ENCODE results near the gene SDF4.

Gene SDF4

DNA sequence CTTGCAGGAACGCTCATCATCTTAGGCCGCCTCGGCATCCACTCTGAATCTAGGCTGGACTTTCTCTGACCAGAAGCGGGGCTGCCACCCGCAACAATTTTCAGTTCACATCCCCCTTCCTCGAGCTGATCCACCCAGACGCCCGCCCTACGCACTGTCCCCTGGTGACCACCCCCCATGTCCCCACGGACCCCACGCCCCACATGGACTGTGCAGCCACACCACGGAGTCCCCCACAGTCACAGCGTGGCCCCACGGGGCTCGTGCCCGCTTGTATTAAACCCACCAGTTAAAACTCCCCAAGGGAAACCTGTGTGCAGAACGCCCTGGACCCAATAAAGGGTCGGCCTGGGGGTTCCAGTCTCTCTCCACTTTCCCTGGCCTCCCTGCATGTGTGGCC is 27.7 kb upstream of the SDF4 start:
- Histone ChIP-seq H3K79me2 (ENCODE audit: low read length) (peaks cover 11% of the 10 kb centered on the region; the same call in 1 of the 2 replicates), H3K27ac (ENCODE audit: low read length) (no peak overlapping the region), H3K4me3 (ENCODE audit: low read length) (no peak overlapping the region), H3K4me1 (ENCODE audit: low read length) (peaks cover 9% of the 10 kb centered on the region; the same call in 1 of the 2 replicates), H3K9me3 (ENCODE audit: insufficient read depth, low read length) (no peaks in the 10 kb centered on the region), H2AFZ (ENCODE audit: low read depth, low read length) (no peak overlapping the region), H3K4me2 (ENCODE audit: low read length) (no peak overlapping the region), H3K9ac (ENCODE audit: low read length) (no peak overlapping the region), H4K20me1 (ENCODE audit: insufficient read depth, low read length) (peaks cover 12% of the 10 kb centered on the region), H3K27me3 (ENCODE audit: low read depth, low read length) (no peaks in the 10 kb centered on the region), H3K36me3 (replicated peaks; ENCODE audit: low read depth, low read length) (peaks cover 45% of the 10 kb centered on the region)
- TF ChIP-seq, protein P1, sequence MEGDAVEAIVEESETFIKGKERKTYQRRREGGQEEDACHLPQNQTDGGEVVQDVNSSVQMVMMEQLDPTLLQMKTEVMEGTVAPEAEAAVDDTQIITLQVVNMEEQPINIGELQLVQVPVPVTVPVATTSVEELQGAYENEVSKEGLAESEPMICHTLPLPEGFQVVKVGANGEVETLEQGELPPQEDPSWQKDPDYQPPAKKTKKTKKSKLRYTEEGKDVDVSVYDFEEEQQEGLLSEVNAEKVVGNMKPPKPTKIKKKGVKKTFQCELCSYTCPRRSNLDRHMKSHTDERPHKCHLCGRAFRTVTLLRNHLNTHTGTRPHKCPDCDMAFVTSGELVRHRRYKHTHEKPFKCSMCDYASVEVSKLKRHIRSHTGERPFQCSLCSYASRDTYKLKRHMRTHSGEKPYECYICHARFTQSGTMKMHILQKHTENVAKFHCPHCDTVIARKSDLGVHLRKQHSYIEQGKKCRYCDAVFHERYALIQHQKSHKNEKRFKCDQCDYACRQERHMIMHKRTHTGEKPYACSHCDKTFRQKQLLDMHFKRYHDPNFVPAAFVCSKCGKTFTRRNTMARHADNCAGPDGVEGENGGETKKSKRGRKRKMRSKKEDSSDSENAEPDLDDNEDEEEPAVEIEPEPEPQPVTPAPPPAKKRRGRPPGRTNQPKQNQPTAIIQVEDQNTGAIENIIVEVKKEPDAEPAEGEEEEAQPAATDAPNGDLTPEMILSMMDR (IDR thresholded peaks at IDR 0.05; ENCODE audit: low read depth, low read length) = no peak
- TF ChIP-seq EZH2phosphoT487 (IDR thresholded peaks at IDR 0.05; ENCODE audit: low read depth) = no peak

DNA sequence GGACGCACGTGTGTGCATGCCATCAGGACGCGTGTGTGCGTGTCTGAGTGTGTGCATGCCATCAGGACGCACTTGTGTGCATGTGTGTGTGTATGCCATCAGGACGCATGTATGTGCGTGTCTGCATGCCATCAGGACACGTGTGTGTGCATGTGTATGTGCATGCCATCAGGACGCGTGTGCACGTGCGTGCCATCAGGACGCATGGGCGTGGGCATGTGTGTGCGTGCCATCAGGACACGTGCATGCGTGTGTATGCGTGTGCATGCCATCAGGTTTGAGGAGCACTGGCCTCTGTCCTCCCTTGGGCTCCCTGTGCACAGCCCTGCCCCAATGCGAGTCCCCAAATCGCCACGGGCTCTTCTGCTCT is 27.3 kb upstream of the SDF4 start:
- H3K27ac ChIP-seq (ENCODE audit: low read length) = no peak overlapping the region
- no peak overlapping the region for H3K4me2 ChIP-seq (ENCODE audit: low read length)
- peaks cover 12% of the 10 kb centered on the region for H4K20me1 ChIP-seq (ENCODE audit: insufficient read depth, low read length)
- TF ChIP-seq, protein P1 (IDR thresholded peaks at IDR 0.05; ENCODE audit: low read depth, low read length) = no peak
- TF ChIP-seq EZH2phosphoT487 (IDR thresholded peaks at IDR 0.05; ENCODE audit: low read depth) = no peak
- H3K79me2 ChIP-seq (ENCODE audit: low read length) = peaks cover 11% of the 10 kb centered on the region; the same call in 1 of the 2 replicates
- H3K9ac ChIP-seq (ENCODE audit: low read length) = no peak overlapping the region
- peaks cover 45% of the 10 kb centered on the region for H3K36me3 ChIP-seq (replicated peaks; ENCODE audit: low read depth, low read length)
- no peaks in the 10 kb centered on the region for H3K27me3 ChIP-seq (ENCODE audit: low read depth, low read length)
- H2AFZ ChIP-seq (ENCODE audit: low read depth, low read length) = no peak overlapping the region
- H3K4me3 ChIP-seq (ENCODE audit: low read length) = no peak overlapping the region
- no peaks in the 10 kb centered on the region for H3K9me3 ChIP-seq (ENCODE audit: insufficient read depth, low read length)
- peaks cover 9% of the 10 kb centered on the region; the same call in 1 of the 2 replicates for H3K4me1 ChIP-seq (ENCODE audit: low read length)

DNA sequence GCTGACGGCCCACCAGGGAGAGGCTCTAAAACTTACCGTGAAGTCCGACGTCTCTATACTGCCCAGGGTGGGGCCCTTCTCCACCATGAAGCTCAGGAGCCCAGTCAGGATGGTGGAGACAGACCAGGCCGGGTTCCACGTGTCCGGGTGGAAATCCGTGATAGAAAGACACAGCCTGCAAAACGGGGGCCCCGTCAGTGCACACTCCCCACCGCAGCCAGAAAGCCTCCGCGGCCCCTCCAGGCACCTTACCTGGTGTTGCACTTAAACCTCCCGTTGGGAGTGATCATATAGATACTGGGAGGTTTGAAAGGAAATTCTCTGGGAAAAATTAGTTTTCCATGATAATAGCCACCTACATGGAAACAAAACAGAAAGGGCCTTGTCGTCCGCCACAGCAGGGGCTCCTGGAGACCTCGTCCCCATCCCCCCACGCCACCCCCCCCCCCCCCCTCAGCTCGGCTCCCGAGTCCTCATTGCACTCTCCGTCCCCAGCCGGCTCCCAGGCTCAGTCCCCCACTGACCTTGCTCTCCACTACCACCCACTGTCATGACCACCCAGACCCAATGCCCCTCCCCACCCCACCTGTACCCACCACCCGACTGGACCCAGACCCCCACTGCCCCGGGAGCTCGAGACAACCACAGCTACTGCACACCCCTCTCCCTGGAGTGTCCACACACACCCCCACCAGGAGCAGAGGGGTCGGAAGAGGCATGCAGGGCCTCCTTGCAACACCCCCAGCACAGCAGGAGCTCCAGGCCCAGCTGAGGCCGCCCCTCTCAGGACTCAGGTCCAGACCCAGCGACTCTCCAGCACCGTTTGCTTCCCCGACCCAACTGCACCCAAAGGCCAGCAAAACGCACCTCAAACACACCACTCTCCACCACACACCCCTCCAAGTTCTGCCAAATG is 25.4 kb upstream of the SDF4 start:
- H3K27ac ChIP-seq (ENCODE audit: low read length) = no peak overlapping the region
- no peak overlapping the region for H3K9ac ChIP-seq (ENCODE audit: low read length)
- H3K4me2 ChIP-seq (ENCODE audit: low read length) = no peak overlapping the region
- H3K79me2 ChIP-seq (ENCODE audit: low read length) = peaks cover 11% of the 10 kb centered on the region; the same call in 1 of the 2 replicates
- peaks cover 9% of the 10 kb centered on the region; the same call in 1 of the 2 replicates for H3K4me1 ChIP-seq (ENCODE audit: low read length)
- no peaks in the 10 kb centered on the region for H3K9me3 ChIP-seq (ENCODE audit: insufficient read depth, low read length)
- H4K20me1 ChIP-seq (ENCODE audit: insufficient read depth, low read length) = peaks cover 6% of the 10 kb centered on the region
- H3K27me3 ChIP-seq (ENCODE audit: low read depth, low read length) = no peaks in the 10 kb centered on the region
- no peak overlapping the region for H3K4me3 ChIP-seq (ENCODE audit: low read length)
- peaks cover 40% of the 10 kb centered on the region for H3K36me3 ChIP-seq (replicated peaks; ENCODE audit: low read depth, low read length)
- no peak overlapping the region for H2AFZ ChIP-seq (ENCODE audit: low read depth, low read length)
- no peak for TF ChIP-seq EZH2phosphoT487 (IDR thresholded peaks at IDR 0.05; ENCODE audit: low read depth)
- TF ChIP-seq, protein P1 (IDR thresholded peaks at IDR 0.05; ENCODE audit: low read depth, low read length) = no peak

DNA sequence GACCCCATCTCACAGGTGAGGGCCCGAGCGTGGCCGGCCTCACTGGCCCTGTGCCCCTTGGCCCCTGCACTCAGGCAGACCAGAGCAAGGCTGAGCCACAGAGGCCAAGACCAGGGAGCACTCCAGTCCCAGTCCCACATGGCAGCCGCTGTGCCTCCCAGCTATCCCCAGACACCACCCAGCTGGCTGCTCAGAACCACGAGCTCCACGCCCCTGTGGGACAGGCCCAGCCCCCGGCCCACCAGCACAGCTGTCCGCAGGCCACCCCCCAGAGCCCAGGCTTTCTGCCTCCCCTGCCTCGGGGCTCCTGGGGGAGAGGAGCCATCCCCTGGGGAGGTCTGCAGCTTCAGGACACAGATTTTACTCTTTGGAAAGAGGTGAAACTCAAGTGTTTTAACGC is 23.8 kb upstream of the SDF4 start:
- H3K36me3 ChIP-seq (replicated peaks; ENCODE audit: low read depth, low read length) = peaks cover 32% of the 10 kb centered on the region
- H3K4me1 ChIP-seq (ENCODE audit: low read length) = peaks cover 13% of the 10 kb centered on the region
- no peaks in the 10 kb centered on the region for H3K9me3 ChIP-seq (ENCODE audit: insufficient read depth, low read length)
- peaks cover 11% of the 10 kb centered on the region for H4K20me1 ChIP-seq (ENCODE audit: insufficient read depth, low read length)
- no peak overlapping the region for H2AFZ ChIP-seq (ENCODE audit: low read depth, low read length)
- H3K79me2 ChIP-seq (ENCODE audit: low read length) = peaks cover 11% of the 10 kb centered on the region; the same call in 1 of the 2 replicates
- H3K27me3 ChIP-seq (ENCODE audit: low read depth, low read length) = no peaks in the 10 kb centered on the region
- no peak overlapping the region for H3K4me2 ChIP-seq (ENCODE audit: low read length)
- no peak overlapping the region for H3K27ac ChIP-seq (ENCODE audit: low read length)
- no peak for TF ChIP-seq EZH2phosphoT487 (IDR thresholded peaks at IDR 0.05; ENCODE audit: low read depth)
- TF ChIP-seq, protein P1 (IDR thresholded peaks at IDR 0.05; ENCODE audit: low read depth, low read length) = no peak
- no peak overlapping the region for H3K4me3 ChIP-seq (ENCODE audit: low read length)
- H3K9ac ChIP-seq (ENCODE audit: low read length) = no peak overlapping the region

All from OCI-LY3 (cell line).